H9 (cell line): Measurements from ENCODE around the gene CA11. TPM values are rescaled to one million over a fixed set of nuclear protein-coding genes. Genes with fewer than 3 reads are reported as not detected.
A peak's percentile ranks its signal among the peaks of the same experiment; 100 is the strongest.

Experiments
- DNase-seq: peaks from one replicate; pipeline ENCODE4 v3.0.0-alpha.2; 2017
- H2AFZ ChIP-seq: one replicate; pipeline ENCODE4 v1.6.1; 2013; ENCODE audit warnings: mild to moderate bottlenecking, low read length, control low read depth, moderate library complexity
- H2AK5ac ChIP-seq: 2 replicates; pipeline ENCODE4 v1.6.1; 2013; ENCODE audit warnings: low read length, control low read depth, mixed read lengths; ENCODE audit not compliant: insufficient read length
- H2BK120ac ChIP-seq: one replicate; pipeline ENCODE4 v1.6.1; 2013; ENCODE audit warnings: low read depth, mild to moderate bottlenecking, low read length, control low read depth, inconsistent platforms; ENCODE audit not compliant: poor library complexity, severe bottlenecking
- H2BK12ac ChIP-seq: 2 replicates; pipeline ENCODE4 v1.6.1; 2013; ENCODE audit warnings: low read length, control low read depth, mixed read lengths, low read depth; ENCODE audit not compliant: insufficient read length
- H2BK15ac ChIP-seq: 2 replicates; pipeline ENCODE4 v1.6.1; 2013; ENCODE audit warnings: low read depth, low read length, control low read depth
- H2BK20ac ChIP-seq: one replicate; pipeline ENCODE4 v1.6.1; 2013; ENCODE audit warnings: low read depth, mild to moderate bottlenecking, low read length, control low read depth, inconsistent platforms; ENCODE audit not compliant: poor library complexity, severe bottlenecking
- H2BK5ac ChIP-seq: 2 replicates; pipeline ENCODE4 v1.6.1; 2013; ENCODE audit warnings: low read length, control low read depth, mixed read lengths; ENCODE audit not compliant: insufficient read length
- H3K14ac ChIP-seq: 2 replicates; pipeline ENCODE4 v1.6.1; 2013; ENCODE audit warnings: low read length, control low read depth; ENCODE audit not compliant: insufficient read depth
- H3K18ac ChIP-seq: 2 replicates; pipeline ENCODE4 v1.6.1; 2013; ENCODE audit warnings: low read depth, mild to moderate bottlenecking, mixed read lengths, low read length, control low read depth; ENCODE audit not compliant: insufficient read length
- H3K23ac ChIP-seq: 2 replicates; pipeline ENCODE4 v1.6.1; 2013; ENCODE audit warnings: low read length, control low read depth, mixed read lengths, low read depth; ENCODE audit not compliant: insufficient read length
- H3K23me2 ChIP-seq: 2 replicates; pipeline ENCODE4 v1.6.1; 2013; ENCODE audit warnings: low read depth, mild to moderate bottlenecking, mixed read lengths, low read length, control low read depth; ENCODE audit not compliant: insufficient read length, poor library complexity, severe bottlenecking
- H3K27ac ChIP-seq: 2 replicates; pipeline ENCODE4 v1.5.1; 2013; ENCODE audit warnings: low read length, control low read depth, mixed read lengths, low read depth; ENCODE audit not compliant: insufficient read length
- H3K27me3 ChIP-seq: 2 replicates; pipeline ENCODE4 v1.6.1; 2013; ENCODE audit warnings: low read length, control low read depth, inconsistent platforms; ENCODE audit not compliant: insufficient read depth
- H3K4ac ChIP-seq: 2 replicates; pipeline ENCODE4 v1.6.1; 2013; ENCODE audit warnings: low read depth, mild to moderate bottlenecking, control low read depth, inconsistent platforms, low read length, moderate library complexity
- H3K4me1 ChIP-seq: 2 replicates; pipeline ENCODE4 v1.6.1; 2013; ENCODE audit warnings: low read length, control low read depth, inconsistent platforms; ENCODE audit not compliant: insufficient read depth
- H3K4me2 ChIP-seq: 2 replicates; pipeline ENCODE4 v1.6.1; 2013; ENCODE audit warnings: low read length, control low read depth, mixed read lengths; ENCODE audit not compliant: insufficient read length, insufficient read depth
- H3K56ac ChIP-seq: 2 replicates; pipeline ENCODE4 v1.6.1; 2013; ENCODE audit warnings: low read depth, mild to moderate bottlenecking, mixed read lengths, low read length, control low read depth; ENCODE audit not compliant: insufficient read length
- H3K79me1 ChIP-seq: 2 replicates; pipeline ENCODE4 v1.6.1; 2013; ENCODE audit warnings: low read depth, mild to moderate bottlenecking, moderate library complexity, low read length, control low read depth, inconsistent platforms; ENCODE audit not compliant: insufficient read depth, poor library complexity, severe bottlenecking
- H3K79me2 ChIP-seq: 2 replicates; pipeline ENCODE4 v1.6.1; 2013; ENCODE audit warnings: low read length, control low read depth, inconsistent platforms; ENCODE audit not compliant: insufficient read depth
- H3K9ac ChIP-seq: 2 replicates; pipeline ENCODE4 v1.6.1; 2013; ENCODE audit warnings: low read length, control low read depth, mixed read lengths; ENCODE audit not compliant: insufficient read length; ENCODE audit errors: extremely low read depth
- H3K9me3 ChIP-seq: one replicate; pipeline ENCODE4 v1.6.1; 2013; ENCODE audit warnings: low read depth, low read length, inconsistent platforms; ENCODE audit not compliant: control insufficient read depth
- H3T11ph ChIP-seq: one replicate; pipeline ENCODE4 v1.6.1; 2013; ENCODE audit warnings: mild to moderate bottlenecking, low read length, control low read depth, inconsistent platforms
- H4K20me1 ChIP-seq: one replicate; pipeline ENCODE4 v1.6.1; 2013; ENCODE audit not compliant: control insufficient read depth, insufficient read length, insufficient read depth
- H4K5ac ChIP-seq: 2 replicates; pipeline ENCODE4 v1.6.1; 2013; ENCODE audit warnings: low read depth, mild to moderate bottlenecking, mixed read lengths, low read length, control low read depth; ENCODE audit not compliant: insufficient read length
- H4K8ac ChIP-seq: replicated peaks from 2 replicates; pipeline ENCODE4 v1.6.1; 2013; ENCODE audit warnings: low read length, control low read depth, mixed read lengths, low read depth; ENCODE audit not compliant: insufficient read length
- H4K91ac ChIP-seq: 2 replicates; pipeline ENCODE4 v1.6.1; 2013; ENCODE audit warnings: low read depth, mild to moderate bottlenecking, moderate library complexity, mixed read lengths, low read length, control low read depth; ENCODE audit not compliant: insufficient read length
- H3K27ac Mint-ChIP-seq, 3 experiments: 2 replicates in 2 of 3; 3 replicates in 1 of 3; pipeline ENCODE4 v1.8.0; 2020 to 2021; ENCODE audit warnings: mixed read lengths in 3 of 3, mild to moderate bottlenecking in 1 of 3, moderate library complexity in 1 of 3
- H3K27me3 Mint-ChIP-seq: 2 replicates; pipeline ENCODE4 v1.8.0; 2021; ENCODE audit warnings: low read depth, mild to moderate bottlenecking, moderate library complexity, mixed read lengths
- H3K36me3 Mint-ChIP-seq, 3 experiments: 2 replicates in 2 of 3; 3 replicates in 1 of 3; pipeline ENCODE4 v1.8.0; 2020 to 2021; ENCODE audit warnings: low read depth in 3 of 3, mixed read lengths in 3 of 3; ENCODE audit not compliant: insufficient read depth in 1 of 3
- H3K4me1 Mint-ChIP-seq, 2 experiments: 2 replicates each; pipeline ENCODE4 v1.8.0; 2020; ENCODE audit warnings: mixed read lengths in 2 of 2
- H3K4me3 Mint-ChIP-seq, 2 experiments: 2 replicates in 1 of 2; 3 replicates in 1 of 2; pipeline ENCODE4 v1.8.0; 2020 to 2021; ENCODE audit warnings: mild to moderate bottlenecking in 2 of 2, mixed read lengths in 2 of 2, moderate library complexity in 1 of 2
- H3K9me3 Mint-ChIP-seq, 2 experiments: 2 replicates in 1 of 2; 3 replicates in 1 of 2; pipeline ENCODE4 v1.8.0; 2020; ENCODE audit warnings: mild to moderate bottlenecking in 2 of 2, mixed read lengths in 2 of 2, moderate library complexity in 1 of 2
- CTCF ChIP-seq: fragments of 200-600 bp; sonication (generic); conservative IDR thresholded peaks from 3 replicates; pipeline ENCODE4 v1.8.0; 2021; ENCODE audit warnings: antibody characterized with exemption, mild to moderate bottlenecking
- WGBS: extraction: QIAGEN DNeasy Blood & Tissue Kit; methylation state at CpG from one replicate; pipeline ENCODE4 v1.1.7; 2013; ENCODE audit warnings: missing lambda C conversion rate, low lambda C conversion rate, mixed read lengths; ENCODE audit not compliant: insufficient read length; ENCODE audit errors: extremely low coverage; 5-methylcytosine and 5-hydroxymethylcytosine counted together
- total RNA-seq: library from RNA; stranded (reverse); gene quantifications from 2 replicates; pipeline ENCODE4 v1.2.1, GENCODE V29; 2021

Gene CA11
- total RNA-seq, 1 experiment from 2014 or later, result 107 TPM

- no peaks in the 10 kb centered on the region; a peak in 1 of 5 replicates for H3K9me3 Mint-ChIP-seq
- Histone ChIP-seq H3K56ac (no peak overlapping the region), H3K4ac (no peak overlapping the region), H3T11ph (no peak overlapping the region), H2AK5ac (no peak overlapping the region), H4K8ac (no peak overlapping the region), H3K79me2 (peaks cover 4% of the 10 kb centered on the region; the same call in 1 of the 2 replicates), H4K20me1 (no peaks in the 10 kb centered on the region), H3K27me3 (no peaks in the 10 kb centered on the region), H3K4me1 (peaks cover 7% of the 10 kb centered on the region; the same call in 1 of the 2 replicates), H2BK15ac (no peak overlapping the region), H2BK120ac (no peak overlapping the region), H2BK12ac (no peak overlapping the region), H2AFZ (no peak overlapping the region), H3K9me3 (no peaks in the 10 kb centered on the region), H3K14ac (no peak overlapping the region), H3K9ac (no peak overlapping the region), H3K23me2 (peaks cover 14% of the 10 kb centered on the region), H3K27ac (no peak overlapping the region), H4K5ac (no peak overlapping the region), H2BK20ac (no peak overlapping the region), H3K4me2 (peak overlapping the region; percentile 58), H3K79me1 (no peaks in the 10 kb centered on the region), H2BK5ac (no peak overlapping the region), H3K18ac (peak overlapping the region; percentile 71), H4K91ac (no peak overlapping the region), H3K23ac (no peak overlapping the region)
- no peak for TF ChIP-seq CTCF
- no peaks in the 10 kb centered on the region for H3K27me3 Mint-ChIP-seq
- H3K4me3 Mint-ChIP-seq, result peak overlapping the region in 1 of 2 experiments; percentile 82; a peak in 1 of 5 replicates
- H3K4me1 Mint-ChIP-seq, result peaks cover 29 to 48% of the 10 kb centered on the region in 2 experiments
- no peak overlapping the region; a peak in 1 of 7 replicates for H3K27ac Mint-ChIP-seq
- H3K36me3 Mint-ChIP-seq, result peaks cover 5 to 28% (median 19%) of the 10 kb centered on the region in 3 experiments
- no CpG with 5 or more reads among the region's 22 CpGs for WGBS
- no peak for DNase-seq
Measured at GRCh38 chr19:48629297-48629598, 16.7 kb downstream of the CA11 start.
